Chondrocyte (in vitro differentiated cells): ENCODE results near the gene TPPP. TPM values are rescaled to one million over a fixed set of nuclear protein-coding genes. Genes with fewer than 3 reads are reported as not detected.

Experiments used
- DNase-seq: peaks from one replicate; pipeline ENCODE4 v3.0.0; 2021; ENCODE audit warnings: mixed read lengths, low spot score
- H3K27ac Mint-ChIP-seq: one replicate; pipeline ENCODE4 v1.8.0; 2021; ENCODE audit warnings: mild to moderate bottlenecking, moderate library complexity, mixed read lengths; ENCODE audit not compliant: unreplicated experiment
- H3K27me3 Mint-ChIP-seq: 2 replicates; pipeline ENCODE4 v1.8.0; 2021; ENCODE audit warnings: low read depth, mixed read lengths
- H3K36me3 Mint-ChIP-seq: 2 replicates; pipeline ENCODE4 v1.8.0; 2021; ENCODE audit warnings: low read depth, mixed read lengths
- H3K4me1 Mint-ChIP-seq: 2 replicates; pipeline ENCODE4 v1.8.0; 2021; ENCODE audit warnings: low read depth, mild to moderate bottlenecking, mixed read lengths
- H3K4me3 Mint-ChIP-seq: one replicate; pipeline ENCODE4 v1.8.0; 2021; ENCODE audit warnings: mild to moderate bottlenecking, moderate library complexity, mixed read lengths; ENCODE audit not compliant: unreplicated experiment
- H3K9me3 Mint-ChIP-seq: 2 replicates; pipeline ENCODE4 v1.8.0; 2021; ENCODE audit warnings: low read depth, mixed read lengths
- CTCF ChIP-seq: fragments of 200-600 bp; sonication (generic); IDR thresholded peaks from 2 replicates; pipeline ENCODE4 v1.5.0; 2021; ENCODE audit warnings: antibody characterized with exemption, mild to moderate bottlenecking, moderate library complexity
- total RNA-seq: library from RNA; stranded (reverse); gene quantifications from 3 replicates; pipeline ENCODE4 v1.2.1, GENCODE V29; 2021

TPPP gene
- total RNA-seq, 1 donor from 2014 or later: 0.70 TPM

- no peaks in the 10 kb centered on the region for H3K27me3 Mint-ChIP-seq
- peaks cover 8% of the 10 kb centered on the region for H3K4me1 Mint-ChIP-seq
- DNase-seq: peak; percentile 50
- no peak overlapping the region for H3K4me3 Mint-ChIP-seq
- no peak overlapping the region for H3K27ac Mint-ChIP-seq
- no peaks in the 10 kb centered on the region for H3K9me3 Mint-ChIP-seq
- peaks cover 11% of the 10 kb centered on the region for H3K36me3 Mint-ChIP-seq
- no peak for TF ChIP-seq CTCF
These were observed 48.6 kb downstream of the TPPP start for GRCh38 chr5:644509-644908.

DNA sequence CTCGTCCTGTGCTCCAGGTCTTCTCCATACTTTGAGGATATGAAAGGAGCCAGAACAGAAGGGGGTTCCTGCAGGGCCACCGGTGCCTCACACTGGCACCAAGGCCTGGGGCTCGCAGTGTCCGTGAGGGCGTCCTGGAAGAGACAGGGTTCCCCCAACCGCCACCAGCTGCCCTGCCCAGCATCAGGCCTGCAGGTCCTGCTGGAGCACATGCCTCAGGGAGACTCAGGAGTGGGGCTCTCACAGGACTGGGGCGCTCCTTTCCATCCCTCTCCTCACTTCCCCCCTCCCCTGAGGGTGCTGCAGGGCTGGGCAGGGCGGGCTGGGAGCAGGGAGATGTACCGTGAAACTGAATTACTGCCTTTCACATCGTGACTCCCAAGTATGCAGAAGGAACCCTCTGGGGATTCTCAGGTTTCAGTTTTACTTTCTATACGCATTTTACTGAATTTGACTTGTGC is 49.3 kb downstream of the TPPP start:
- DNase-seq: no peak
- no peaks in the 10 kb centered on the region for H3K9me3 Mint-ChIP-seq
- no peaks in the 10 kb centered on the region for H3K27me3 Mint-ChIP-seq
- H3K27ac Mint-ChIP-seq: no peak overlapping the region
- peaks cover 11% of the 10 kb centered on the region for H3K36me3 Mint-ChIP-seq
- no peak for TF ChIP-seq CTCF
- H3K4me1 Mint-ChIP-seq: peaks cover 8% of the 10 kb centered on the region
- H3K4me3 Mint-ChIP-seq: no peak overlapping the region

DNA sequence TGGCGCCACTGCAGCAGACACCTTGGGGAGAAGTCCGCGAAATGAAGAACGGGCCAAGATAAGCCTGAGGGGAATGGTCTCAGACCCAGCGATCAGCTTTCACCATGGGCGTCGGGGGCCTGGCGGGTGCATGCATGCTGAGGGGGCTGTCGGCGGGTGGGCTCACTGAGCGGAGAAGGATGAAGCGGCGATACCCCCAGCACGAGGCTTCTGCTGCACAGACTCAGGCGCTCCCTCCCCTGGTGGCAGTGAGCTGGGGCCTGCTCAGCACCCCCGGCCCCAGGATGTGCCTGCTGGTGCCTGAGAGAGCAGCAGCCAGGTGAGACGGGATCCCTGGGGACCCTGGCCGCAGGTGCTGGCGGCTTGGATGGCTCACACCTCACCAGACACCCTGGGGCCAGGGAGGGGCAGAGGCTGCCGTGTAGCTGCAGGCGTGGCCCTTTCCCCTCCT is 49.8 kb downstream of the TPPP start:
- no peak overlapping the region for H3K4me3 Mint-ChIP-seq
- TF ChIP-seq CTCF: no peak
- peak; percentile 82 for DNase-seq
- no peak overlapping the region for H3K27ac Mint-ChIP-seq
- H3K4me1 Mint-ChIP-seq: peaks cover 8% of the 10 kb centered on the region
- H3K27me3 Mint-ChIP-seq: no peaks in the 10 kb centered on the region
- no peaks in the 10 kb centered on the region for H3K9me3 Mint-ChIP-seq
- peaks cover 11% of the 10 kb centered on the region for H3K36me3 Mint-ChIP-seq

DNA sequence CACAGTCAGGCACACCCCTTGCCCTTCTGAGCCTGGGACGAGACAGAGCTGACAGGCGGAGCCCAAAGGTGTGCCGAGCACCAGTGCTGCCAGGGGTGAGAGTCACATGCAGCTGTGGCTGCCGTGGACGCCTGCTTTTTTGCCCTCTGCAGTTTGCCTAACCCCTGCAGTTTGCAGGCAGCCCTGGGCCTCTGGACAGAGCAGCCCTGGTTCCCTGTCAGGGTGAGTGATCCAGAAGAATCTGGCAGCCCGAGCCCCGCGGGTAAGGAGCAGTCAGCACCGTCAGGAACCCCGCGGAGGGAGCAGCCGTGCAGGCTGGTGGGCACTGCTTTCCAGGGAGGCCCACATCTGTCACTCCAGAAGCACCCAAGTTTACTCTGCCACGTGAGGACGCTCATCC is 50.7 kb downstream of the TPPP start:
- Mint-ChIP-seq H3K4me1 (peaks cover 8% of the 10 kb centered on the region), H3K4me3 (no peak overlapping the region), H3K27ac (no peak overlapping the region), H3K36me3 (peaks cover 14% of the 10 kb centered on the region), H3K9me3 (no peaks in the 10 kb centered on the region), H3K27me3 (no peaks in the 10 kb centered on the region)
- peak; percentile 86 for DNase-seq
- no peak for TF ChIP-seq CTCF

GRCh38 chr5:641331-641765 is 51.8 kb downstream of the TPPP start:
- H3K4me1 Mint-ChIP-seq: peaks cover 8% of the 10 kb centered on the region
- H3K27me3 Mint-ChIP-seq: no peaks in the 10 kb centered on the region
- H3K27ac Mint-ChIP-seq: no peak overlapping the region
- H3K4me3 Mint-ChIP-seq: no peak overlapping the region
- DNase-seq: no peak
- no peaks in the 10 kb centered on the region for H3K9me3 Mint-ChIP-seq
- no peak for TF ChIP-seq CTCF
- H3K36me3 Mint-ChIP-seq: peaks cover 18% of the 10 kb centered on the region
